SKM-1 (cell line): ENCODE measurements around the gene CRP.
A peak's percentile ranks its signal among the peaks of the same experiment; 100 is the strongest.
"Not testable (repeated sequence)": the region's sequence is repeated elsewhere in the genome, so short reads cannot be mapped to it uniquely, and the experiment has no call there.

Source experiments
- DNase-seq: peaks from one replicate; lab custom pipeline; 2025; ENCODE audit not compliant: unreplicated experiment; lab: John Stamatoyannopoulos, UW

Gene CRP

GRCh38 chr1:159700312-159700711 lies 14.1 kb downstream of the CRP start:
- no peak for DNase-seq

GRCh38 chr1:159699653-159700052 lies 14.7 kb downstream of the CRP start:
- no peak for DNase-seq

- DNase-seq: no peak
Measured at GRCh38 chr1:159699246-159699645, 15.1 kb downstream of the CRP start.

- DNase-seq: no peak
Measured at GRCh38 chr1:159687511-159687910, 26.9 kb downstream of the CRP start.

- no peak for DNase-seq
Measured at GRCh38 chr1:159686599-159687299, 27.6 kb downstream of the CRP start.

DNA sequence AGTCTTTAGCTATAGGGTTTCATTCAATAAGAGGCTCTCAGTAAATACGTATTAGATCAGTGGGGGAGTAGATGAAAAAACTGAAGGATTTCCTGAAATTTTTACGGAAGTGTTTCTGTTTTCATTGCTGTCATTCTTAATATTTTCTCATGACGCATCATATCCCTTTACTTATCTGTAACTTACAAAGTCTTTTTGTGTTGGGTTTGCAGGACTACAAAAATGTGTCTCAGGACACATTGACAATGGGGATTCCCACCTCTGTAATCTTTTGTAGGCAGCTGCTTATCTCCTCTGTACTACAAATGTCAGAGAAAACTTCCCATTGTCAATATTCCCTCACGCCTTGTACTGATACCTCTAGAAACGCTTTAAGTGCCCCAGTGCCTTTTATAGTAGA lies 35.5 kb downstream of the CRP start:
- DNase-seq: no peak

DNA sequence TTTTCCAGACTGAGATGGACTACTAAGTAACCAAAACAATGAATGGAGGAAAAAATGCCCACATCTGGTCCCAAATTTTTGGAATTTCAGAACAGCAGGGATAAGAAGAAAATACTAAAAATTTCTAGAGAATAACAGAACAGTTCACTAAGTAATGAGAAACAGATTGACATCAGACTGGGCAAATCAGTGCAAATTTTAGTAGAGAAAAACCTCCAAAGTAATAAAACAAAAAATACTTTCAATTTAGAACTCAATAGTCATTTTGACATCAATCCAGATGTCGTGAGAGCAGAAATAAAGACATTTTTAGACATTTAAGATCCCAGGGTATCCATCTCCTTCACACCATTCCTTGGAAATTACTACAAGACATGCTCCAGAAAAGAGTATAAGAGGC lies 39.3 kb downstream of the CRP start:
- no peak for DNase-seq

- not testable (repeated sequence) for DNase-seq
Measured at GRCh38 chr1:159672390-159672789, 42.0 kb downstream of the CRP start.

DNA sequence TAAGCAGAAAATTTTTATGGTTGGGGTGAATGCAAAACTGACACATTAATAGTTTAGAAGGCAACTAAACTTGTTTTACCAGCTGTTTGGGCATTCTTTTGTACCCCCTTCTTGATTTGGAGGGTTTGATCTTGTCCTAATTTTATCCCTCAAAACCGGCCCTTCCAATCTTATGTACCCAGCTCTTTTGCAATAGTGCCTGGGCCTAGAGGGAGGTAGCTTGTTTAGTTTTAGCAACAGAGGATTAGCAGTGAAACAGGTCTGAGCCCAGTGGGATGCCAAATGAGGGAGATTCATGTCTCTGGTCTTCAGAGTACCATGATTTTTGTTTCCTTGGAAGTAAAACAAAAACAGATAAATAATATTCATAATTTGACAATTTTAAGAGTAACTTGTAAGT lies 45.1 kb downstream of the CRP start:
- DNase-seq: no peak

DNA sequence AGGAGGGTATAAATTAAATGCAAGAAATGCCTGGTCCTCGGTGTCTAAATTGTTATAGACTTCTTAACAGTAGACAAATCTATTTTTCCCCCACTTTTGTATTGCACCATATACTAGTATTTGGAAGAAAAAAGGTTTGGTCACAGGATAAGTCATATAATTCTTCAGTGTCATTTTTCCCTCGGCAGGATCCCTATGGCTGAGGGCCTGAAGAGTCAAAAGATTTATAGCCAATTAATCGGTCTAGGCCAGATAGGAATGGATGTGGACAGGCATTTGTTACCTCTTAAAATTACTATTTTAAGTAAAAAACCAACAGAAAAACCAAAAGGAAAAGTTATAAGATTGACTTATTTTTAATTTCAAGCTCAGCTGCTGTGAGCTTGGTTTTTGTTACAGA lies 45.6 kb downstream of the CRP start:
- DNase-seq: no peak

DNA sequence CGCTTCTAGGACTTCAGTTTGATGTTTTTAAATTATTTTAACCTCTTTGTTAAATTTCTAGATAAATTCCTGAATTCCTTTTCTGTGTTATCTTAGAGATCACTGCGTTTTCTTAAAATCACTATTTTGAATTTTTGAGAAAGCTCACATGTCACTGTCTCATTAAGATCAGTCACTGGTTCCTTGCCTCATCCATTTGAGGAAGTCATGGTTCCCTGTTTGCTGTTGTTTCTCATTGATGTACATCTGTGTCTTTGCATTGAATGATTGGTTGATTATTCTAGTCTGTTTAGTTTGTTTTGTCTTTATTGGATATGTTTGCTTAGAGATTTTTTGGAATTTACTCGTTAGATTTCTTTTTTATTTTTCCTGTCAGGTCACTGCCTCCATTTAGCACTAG lies 50.1 kb downstream of the CRP start:
- DNase-seq: peak; percentile 42

DNA sequence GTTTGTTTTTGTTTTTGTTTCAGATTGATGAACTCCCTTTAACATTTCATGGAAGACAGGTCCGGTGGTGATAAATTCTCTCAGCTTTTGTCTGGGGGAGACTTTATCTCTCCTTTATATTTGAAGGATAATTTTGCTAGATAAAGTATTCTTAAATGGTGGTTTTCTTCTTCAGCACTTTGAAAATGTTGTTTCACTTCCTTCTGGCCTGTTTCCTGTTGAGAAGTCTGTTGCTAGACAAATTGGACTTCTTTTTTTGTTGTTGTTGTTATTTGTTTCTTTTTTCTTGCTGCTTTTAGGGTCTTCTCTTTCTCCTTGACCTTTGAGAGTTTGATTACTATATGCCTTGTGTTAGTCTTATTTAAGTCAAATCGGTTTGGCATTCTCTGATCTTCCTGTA lies 50.8 kb downstream of the CRP start:
- no peak for DNase-seq
